H1 (cell line): ENCODE measurements around the gene TRIM23. TPM values are rescaled to one million over a fixed set of nuclear protein-coding genes. Genes with fewer than 3 reads are reported as not detected.
A peak's percentile ranks its signal among the peaks of the same experiment; 100 is the strongest.

ENCODE experiments used
- CTCF ChIA-PET: fragments of 300-600 bp; sonication (Branson Sonifier 250); formaldehyde crosslinking; loops from one replicate; lab custom pipeline; 2021; ENCODE audit not compliant: partially characterized antibody; lab: Charles Lee
- POLR2A ChIA-PET: fragments of 300-600 bp; sonication (Branson Sonifier 250); formaldehyde crosslinking; loops from one replicate; lab custom pipeline; 2021; ENCODE audit warnings: inconsistent platforms; ENCODE audit not compliant: partially characterized antibody; lab: Charles Lee
- DNase-seq, 2 experiments: peaks; one replicate each; pipeline versions ENCODE4 v3.0.0 to v3.0.0-alpha.2; 2010 to 2022; ENCODE audit warnings: low spot score in 2 of 2, low read depth in 1 of 2, mixed read lengths in 1 of 2
- FAIRE-seq: peaks from 2 replicates; lab custom pipeline; 2011; peaks lifted over from hg19 to GRCh38; lab: Jason Lieb, UNC
- H2AFZ ChIP-seq: 2 replicates; pipeline ENCODE4 v1.8.1; 2012; ENCODE audit warnings: low read length, inconsistent platforms
- H2AK5ac ChIP-seq: 2 replicates; pipeline ENCODE4 v1.6.1; 2013; ENCODE audit warnings: low read depth, low read length
- H2BK120ac ChIP-seq: replicated peaks from 2 replicates; pipeline ENCODE3; 2013; ENCODE audit warnings: low read depth, low read length, inconsistent platforms
- H2BK12ac ChIP-seq: 2 replicates; pipeline ENCODE4 v1.6.1; 2013; ENCODE audit warnings: low read depth, low read length
- H2BK15ac ChIP-seq: 2 replicates; pipeline ENCODE4 v1.6.1; 2013; ENCODE audit warnings: low read length
- H2BK20ac ChIP-seq: 2 replicates; pipeline ENCODE4 v1.6.1; 2013; ENCODE audit warnings: low read length
- H2BK5ac ChIP-seq: 2 replicates; pipeline ENCODE4 v1.6.1; 2013; ENCODE audit warnings: low read depth, low read length
- H3K14ac ChIP-seq: 2 replicates; pipeline ENCODE4 v1.6.1; 2013; ENCODE audit warnings: inconsistent platforms; ENCODE audit not compliant: insufficient read length
- H3K18ac ChIP-seq: 2 replicates; pipeline ENCODE4 v1.6.1; 2013; ENCODE audit warnings: low read length; ENCODE audit errors: extremely low read depth
- H3K23ac ChIP-seq: 2 replicates; pipeline ENCODE4 v1.6.1; 2013; ENCODE audit warnings: inconsistent platforms; ENCODE audit not compliant: insufficient read length
- H3K23me2 ChIP-seq: 2 replicates; pipeline ENCODE4 v1.6.1; 2013; ENCODE audit warnings: low read depth, low read length
- H3K27ac ChIP-seq: 2 replicates; pipeline ENCODE4 v1.6.1; 2011; ENCODE audit warnings: low read depth, low read length, inconsistent platforms
- H3K27me3 ChIP-seq, 4 experiments: replicated peaks in 1 of 4; 1 replicate in 1 of 4; 2 replicates in 3 of 4; pipeline versions ENCODE4 v1.6.1 to v1.8.1; 2011 to 2013; ENCODE audit warnings: low read length in 3 of 4, mild to moderate bottlenecking in 3 of 4, inconsistent platforms in 2 of 4, mixed read lengths in 2 of 4, moderate library complexity in 1 of 4; ENCODE audit not compliant: control insufficient read depth in 3 of 4, insufficient read depth in 3 of 4; ENCODE audit errors: extremely low read depth in 1 of 4
- H3K36me3 ChIP-seq, 4 experiments: 2 replicates each; pipeline versions ENCODE4 v1.6.1 to v1.8.1; 2011 to 2013; ENCODE audit warnings: mild to moderate bottlenecking in 4 of 4, low read length in 3 of 4, moderate library complexity in 2 of 4, control low read depth in 1 of 4, inconsistent platforms in 1 of 4; ENCODE audit not compliant: insufficient read depth in 4 of 4, control insufficient read depth in 2 of 4
- H3K4ac ChIP-seq: replicated peaks from 2 replicates; pipeline ENCODE3; 2013; ENCODE audit warnings: low read length, low read depth, mixed read lengths, inconsistent platforms; ENCODE audit not compliant: insufficient read length
- H3K4me1 ChIP-seq, 4 experiments: replicated peaks in 1 of 4; 1 replicate in 1 of 4; 2 replicates in 3 of 4; pipeline versions ENCODE4 v1.6.1 to v1.8.1; 2011 to 2013; ENCODE audit warnings: low read length in 3 of 4, inconsistent platforms in 2 of 4, mixed read lengths in 1 of 4; ENCODE audit not compliant: insufficient read depth in 4 of 4, control insufficient read depth in 3 of 4
- H3K4me2 ChIP-seq, 2 experiments: 2 replicates each; pipeline versions ENCODE4 v1.6.1 to v1.8.1; 2011 to 2013; ENCODE audit warnings: low read depth in 2 of 2, low read length in 2 of 2, control low read depth in 1 of 2, inconsistent platforms in 1 of 2, mild to moderate bottlenecking in 1 of 2; ENCODE audit not compliant: insufficient read depth in 1 of 2
- H3K4me3 ChIP-seq, 4 experiments: fragments of 200-600, 300-600 bp in 1 of 4; sonication (generic), shearing (Covaris generic), sonication (Bioruptor Twin) in 1 of 4; 2 replicates each; pipeline versions ENCODE4 v1.5.1 to v1.8.1; 2011 to 2016; ENCODE audit warnings: low read length in 4 of 4, low read depth in 3 of 4, control low read depth in 2 of 4, inconsistent platforms in 2 of 4, mild to moderate bottlenecking in 2 of 4, mixed read lengths in 1 of 4, moderate library complexity in 1 of 4; ENCODE audit not compliant: insufficient read depth in 2 of 4; ENCODE audit errors: extremely low read depth in 1 of 4
- H3K56ac ChIP-seq: replicated peaks from 2 replicates; pipeline ENCODE3; 2013; ENCODE audit warnings: low read depth, mild to moderate bottlenecking, mixed read lengths, low read length, inconsistent platforms; ENCODE audit not compliant: insufficient read length
- H3K79me1 ChIP-seq: 2 replicates; pipeline ENCODE4 v1.6.1; 2013; ENCODE audit warnings: low read depth, low read length, control low read depth
- H3K79me2 ChIP-seq, 2 experiments: 2 replicates each; pipeline versions ENCODE4 v1.6.1 to v1.8.1; 2012 to 2013; ENCODE audit warnings: low read length in 2 of 2, mild to moderate bottlenecking in 2 of 2, inconsistent platforms in 1 of 2; ENCODE audit not compliant: insufficient read depth in 2 of 2, control insufficient read depth in 1 of 2
- H3K9ac ChIP-seq, 4 experiments: replicated peaks in 1 of 4; 1 replicate in 1 of 4; 2 replicates in 3 of 4; pipeline versions ENCODE4 v1.6.1 to v1.8.1; 2011 to 2013; ENCODE audit warnings: low read depth in 3 of 4, low read length in 3 of 4, control low read depth in 2 of 4, mild to moderate bottlenecking in 2 of 4, moderate library complexity in 2 of 4, inconsistent platforms in 1 of 4; ENCODE audit errors: extremely low read depth in 1 of 4
- H3K9me3 ChIP-seq, 2 experiments: 2 replicates each; pipeline versions ENCODE4 v1.6.1 to v1.8.1; 2012 to 2013; ENCODE audit warnings: mild to moderate bottlenecking in 2 of 2, moderate library complexity in 2 of 2, control low read depth in 1 of 2, inconsistent platforms in 1 of 2, low read depth in 1 of 2, low read length in 1 of 2, mixed read lengths in 1 of 2; ENCODE audit not compliant: insufficient read depth in 2 of 2
- H4K20me1 ChIP-seq, 2 experiments: replicated peaks in 1 of 2; 2 replicates each; pipeline versions ENCODE3 to v1.8.1; 2011 to 2013; ENCODE audit warnings: inconsistent platforms in 2 of 2, low read length in 2 of 2, mild to moderate bottlenecking in 1 of 2; ENCODE audit not compliant: insufficient read depth in 2 of 2, control insufficient read depth in 1 of 2
- H4K5ac ChIP-seq: 2 replicates; pipeline ENCODE4 v1.6.1; 2013; ENCODE audit warnings: low read length, low read depth, mixed read lengths, inconsistent platforms; ENCODE audit not compliant: insufficient read length
- H4K8ac ChIP-seq: 2 replicates; pipeline ENCODE4 v1.8.0; 2013; ENCODE audit warnings: mild to moderate bottlenecking, moderate library complexity, low read length, inconsistent platforms; ENCODE audit not compliant: insufficient read depth; ENCODE audit errors: extremely low read depth
- H4K91ac ChIP-seq: replicated peaks from 2 replicates; pipeline ENCODE3; 2013; ENCODE audit warnings: low read length, mixed read lengths, inconsistent platforms; ENCODE audit not compliant: insufficient read length
- CEBPB ChIP-seq: IDR thresholded peaks from 2 replicates; pipeline ENCODE4 v1.6.1; 2012; ENCODE audit warnings: low read depth, low read length
- KDM4A ChIP-seq: IDR thresholded peaks from one replicate; pipeline ENCODE4 v1.7.1; 2012; ENCODE audit warnings: low read depth, mild to moderate bottlenecking, moderate library complexity, low read length, inconsistent platforms; ENCODE audit not compliant: severe bottlenecking
- SIN3A ChIP-seq, 2 experiments: IDR thresholded peaks in 1 of 2; conservative IDR thresholded peaks in 1 of 2; 2 replicates each; pipeline ENCODE4 v1.6.1; 2011 to 2012; ENCODE audit warnings: low read length in 2 of 2, improper control_type of control experiment in 1 of 2, low read depth in 1 of 2, mild to moderate bottlenecking in 1 of 2
- TAF1 ChIP-seq: IDR thresholded peaks from 2 replicates; pipeline ENCODE4 v1.6.1; 2011; ENCODE audit warnings: mild to moderate bottlenecking, low read depth, low read length
- TBP ChIP-seq: IDR thresholded peaks from 2 replicates; pipeline ENCODE4 v1.6.1; 2011; ENCODE audit warnings: low read depth, low read length, improper control_type of control experiment
- WGBS, 2 experiments: shearing (Covaris generic) in 1 of 2; methylation state at CpG; one replicate each; pipeline versions ENCODE4 v1.1.6 to v1.1.7; 2013 to 2015; ENCODE audit warnings: low lambda C conversion rate in 2 of 2, mixed read lengths in 2 of 2, inconsistent platforms in 1 of 2, low coverage in 1 of 2, missing lambda C conversion rate in 1 of 2; ENCODE audit not compliant: insufficient replicate concordance in 2 of 2, insufficient coverage in 1 of 2, insufficient read length in 1 of 2; ENCODE audit errors: extremely low coverage in 1 of 2, missing lambda C conversion rate in 1 of 2; 5-methylcytosine and 5-hydroxymethylcytosine counted together
- long read RNA-seq, 2 experiments: library from RNA in 1 of 2; library from capped mRNA in 1 of 2; stranded (forward); transcript quantifications; one replicate each; pipeline ENCODE4 v2.0.0, GENCODE V29; 2021; ENCODE audit warnings: inconsistent platforms in 1 of 2
- polyA minus RNA-seq, 3 experiments: library from RNA; depleted of rRNA, polyadenylated mRNA; stranded (reverse); fragments of >200 nt; gene quantifications; 1 replicate in 2 of 3; 2 replicates in 1 of 3; pipeline ENCODE4 v1.2.3, GENCODE V29; 2011
- polyA plus RNA-seq, 7 experiments: library from polyadenylated mRNA; depleted of rRNA in 3 of 7; stranded (reverse) in 5 of 7; unstranded in 2 of 7; fragments of >200 nt in 5 of 7; fragments of 200-250 nt in 2 of 7; gene quantifications; 1 replicate in 5 of 7; 2 replicates in 1 of 7; 4 replicates in 1 of 7; pipeline versions ENCODE4 v1.2.1 to v1.2.3, GENCODE V29; 2011 to 2013; ENCODE audit warnings: missing spikeins in 2 of 7, mixed read lengths in 2 of 7
- total RNA-seq: library from RNA; stranded (reverse); fragmentation: NEBNext Ultra II Directional; extraction: Animal tissue kit (Norgen Biotek cat#: 25700); gene quantifications from 2 replicates; pipeline ENCODE4 v1.2.1, GENCODE V29; 2021
- TF ChIP-seq, protein P1 (sequence below), 3 experiments: IDR thresholded peaks; 1 replicate in 2 of 3; 2 replicates in 1 of 3; pipeline versions ENCODE4 v1.5.1 to v1.6.1; 2011; ENCODE audit warnings: low read length in 3 of 3, mild to moderate bottlenecking in 3 of 3, inconsistent platforms in 2 of 3, low read depth in 1 of 3, moderate library complexity in 1 of 3; ENCODE audit not compliant: insufficient read depth in 1 of 3; ENCODE audit errors: control extremely low read depth in 1 of 3

Gene TRIM23
- total RNA-seq (11.7 and 13.6 TPM in 2 replicates), polyA plus RNA-seq (2011; rRNA removed) (2.5 and 4.0 TPM in 2 replicates), polyA minus RNA-seq (2011; rRNA and poly(A)+ RNA removed) (21.6 and 26.3 TPM in 2 replicates)
- 4.5 TPM for polyA plus RNA-seq (2011; cell fraction: cytosol; rRNA removed)
- polyA plus RNA-seq (2011; cell fraction: nucleus; rRNA removed): 9.6 TPM
- polyA plus RNA-seq (2012, experiment 1 of 2): 5.2 to 9.2 TPM (median 8.0 TPM) in 4 replicates
- polyA plus RNA-seq (2012, experiment 2 of 2): 0.30 TPM
- 4.6 TPM for polyA plus RNA-seq (2013, experiment 1 of 2)
- polyA plus RNA-seq (2013, experiment 2 of 2): 4.5 TPM
- 5.5 TPM for polyA minus RNA-seq (2011; cell fraction: cytosol; rRNA and poly(A)+ RNA removed)
- 18.2 TPM for polyA minus RNA-seq (2011; cell fraction: nucleus; rRNA and poly(A)+ RNA removed)
- long read RNA-seq, experiment 1, full-length matches to known transcripts: 1 of 16 reads
- long read RNA-seq, experiment 1, partial matches to known transcripts: 9 of 16 reads
- long read RNA-seq, experiment 1, other reads (novel, unspliced or antisense): 6 of 16 reads
- long read RNA-seq, experiment 2, full-length matches to known transcripts: 10 of 14 reads
- long read RNA-seq, experiment 2, partial matches to known transcripts: 0 of 14 reads
- long read RNA-seq, experiment 2, other reads (novel, unspliced or antisense): 4 of 14 reads

GRCh38 chr5:65624025-65624570 is at the start of gene TRIM23:
TRIM23 (minus strand) TSS chr5:65624333; CDS start chr5:65624274, 59 bp downstream.
- H3K14ac ChIP-seq: no peak within 1 kb of the TSS
- peak within 1 kb of the TSS; percentile 70 to 87 for H3K4me2 ChIP-seq
- H3K36me3 ChIP-seq: no peaks in the 10 kb centered on the region; a peak in 1 of 8 replicates
- peak within 1 kb of the TSS; percentile 18; the same call in 1 of the 2 replicates for H2BK12ac ChIP-seq
- no peak within 1 kb of the TSS for H3K23ac ChIP-seq
- H3K23me2 ChIP-seq: peaks cover 3% of the 10 kb centered on the region
- peak within 1 kb of the TSS; percentile 87 for H4K91ac ChIP-seq
- H4K8ac ChIP-seq: peak within 1 kb of the TSS; percentile 92
- peaks cover 5 to 67% of the 10 kb centered on the region in 2 experiments; a peak in 3 of 4 replicates for H3K79me2 ChIP-seq
- H3K4me3 ChIP-seq: peak within 1 kb of the TSS; percentile 92 to 97 (median 96)
- peak within 1 kb of the TSS; percentile 69 for H2BK5ac ChIP-seq
- H3K56ac ChIP-seq: peak within 1 kb of the TSS; percentile 66
- peak within 1 kb of the TSS; percentile 21 for H3K4ac ChIP-seq
- no peak within 1 kb of the TSS for H2BK20ac ChIP-seq
- no peaks in the 10 kb centered on the region for H3K27me3 ChIP-seq
- DNase-seq: peak; percentile 70 to 89
- H2AK5ac ChIP-seq: no peak within 1 kb of the TSS
- H4K5ac ChIP-seq: peak within 1 kb of the TSS; percentile 73
- peak within 1 kb of the TSS; percentile 99 for H2AFZ ChIP-seq
- H3K9me3 ChIP-seq: no peaks in the 10 kb centered on the region
- CTCF ChIA-PET: interaction anchor here (0.7 to 0.8 kb wide), 2 partner anchors 40 to 199 kb away, joined by 3 read pairs; no protein-coding TSS in a partner anchor
- POLR2A ChIA-PET: interaction anchor here (0.7 to 1.2 kb wide), 10 partner anchors 9 to 855 kb away, joined by 3 to 6 read pairs (median 4); partner anchors contain the start of genes CENPK, CWC27, NLN and PPWD1
- H3K9ac ChIP-seq: peak within 1 kb of the TSS; percentile 79 to 98 (median 88)
- 1% methylated on average over 30 of the region's 32 CpGs; no CpG with 5 or more reads in 1 of the 2 experiments for WGBS, 2 experiments
- peak within 1 kb of the TSS; percentile 88 for H2BK120ac ChIP-seq
- H3K79me1 ChIP-seq: no peaks in the 10 kb centered on the region
- peak within 1 kb of the TSS; percentile 73 for H3K18ac ChIP-seq
- H4K20me1 ChIP-seq: peaks cover 0 to under 1% of the 10 kb centered on the region in 2 experiments
- FAIRE-seq: no peak
- H3K27ac ChIP-seq: peak within 1 kb of the TSS; percentile 76
- H3K4me1 ChIP-seq: peaks cover 0 to 4% (median 2%) of the 10 kb centered on the region in 4 experiments; a peak in 3 of 7 replicates
- H2BK15ac ChIP-seq: no peak within 1 kb of the TSS
- TF ChIP-seq CEBPB (no peak), SIN3A (conservative IDR thresholded peaks at IDR 0.05 in 1 of 2, IDR thresholded peaks at IDR 0.05 in 1 of 2; ENCODE audit: low read depth in 1 of 2, low read length in 2 of 2) (peak; percentile 66 to 76; a peak in 2 of 4 replicates), TBP (peak; percentile 62; the same call in 1 of the 2 replicates), TAF1 (peak; percentile 74), KDM4A (peak; percentile 83)
- TF ChIP-seq, protein P1, sequence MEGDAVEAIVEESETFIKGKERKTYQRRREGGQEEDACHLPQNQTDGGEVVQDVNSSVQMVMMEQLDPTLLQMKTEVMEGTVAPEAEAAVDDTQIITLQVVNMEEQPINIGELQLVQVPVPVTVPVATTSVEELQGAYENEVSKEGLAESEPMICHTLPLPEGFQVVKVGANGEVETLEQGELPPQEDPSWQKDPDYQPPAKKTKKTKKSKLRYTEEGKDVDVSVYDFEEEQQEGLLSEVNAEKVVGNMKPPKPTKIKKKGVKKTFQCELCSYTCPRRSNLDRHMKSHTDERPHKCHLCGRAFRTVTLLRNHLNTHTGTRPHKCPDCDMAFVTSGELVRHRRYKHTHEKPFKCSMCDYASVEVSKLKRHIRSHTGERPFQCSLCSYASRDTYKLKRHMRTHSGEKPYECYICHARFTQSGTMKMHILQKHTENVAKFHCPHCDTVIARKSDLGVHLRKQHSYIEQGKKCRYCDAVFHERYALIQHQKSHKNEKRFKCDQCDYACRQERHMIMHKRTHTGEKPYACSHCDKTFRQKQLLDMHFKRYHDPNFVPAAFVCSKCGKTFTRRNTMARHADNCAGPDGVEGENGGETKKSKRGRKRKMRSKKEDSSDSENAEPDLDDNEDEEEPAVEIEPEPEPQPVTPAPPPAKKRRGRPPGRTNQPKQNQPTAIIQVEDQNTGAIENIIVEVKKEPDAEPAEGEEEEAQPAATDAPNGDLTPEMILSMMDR (IDR thresholded peaks at IDR 0.05; ENCODE audit: control extremely low read depth in 1 of 3, insufficient read depth in 1 of 3, low read depth in 1 of 3, low read length in 3 of 3): peak in 2 of 3 experiments; percentile 8 to 22; a peak in 1 of 4 replicates
